Memory B cell (primary cell): ENCODE data around the gene GDPD1.
A peak's percentile ranks its signal among the peaks of the same experiment; 100 is the strongest.
"Not testable (repeated sequence)": the region's sequence is repeated elsewhere in the genome, so short reads cannot be mapped to it uniquely, and the experiment has no call there.

Source experiments
- ATAC-seq: fragments of 150-1000 bp; cut with Tn5 transposase; 2 replicates; pipeline ENCODE4 v1.10.0; 2021; ENCODE audit warnings: low read depth, mild to moderate bottlenecking, moderate library complexity
- DNase-seq, 2 donors: peaks; one replicate each; pipeline ENCODE4 v3.0.0; 2022; ENCODE audit warnings: low spot score in 2 of 2
- H3K27ac Mint-ChIP-seq: one replicate; pipeline ENCODE4 v1.8.0; 2022; ENCODE audit warnings: mild to moderate bottlenecking, moderate library complexity, mixed read lengths
- H3K27me3 Mint-ChIP-seq: one replicate; pipeline ENCODE4 v1.8.0; 2022; ENCODE audit warnings: mixed read lengths
- H3K36me3 Mint-ChIP-seq: one replicate; pipeline ENCODE4 v1.8.0; 2022; ENCODE audit warnings: mild to moderate bottlenecking, mixed read lengths
- H3K4me1 Mint-ChIP-seq: one replicate; pipeline ENCODE4 v1.8.0; 2022; ENCODE audit warnings: mixed read lengths
- H3K4me3 Mint-ChIP-seq: one replicate; pipeline ENCODE4 v1.8.0; 2022; ENCODE audit warnings: mild to moderate bottlenecking, moderate library complexity, mixed read lengths
- H3K9me3 Mint-ChIP-seq: one replicate; pipeline ENCODE4 v1.8.0; 2022; ENCODE audit warnings: mixed read lengths

Gene GDPD1

GRCh38 chr17:59219370-59219769, 941 bp upstream of the GDPD1 start:
- H3K36me3 Mint-ChIP-seq = no peaks in the 10 kb centered on the region
- ATAC-seq = no peak

GRCh38 chr17:59219992-59220327, 351 bp upstream of the GDPD1 start:
- Mint-ChIP-seq H3K27me3 (no peaks in the 10 kb centered on the region), H3K27ac (no peak overlapping the region), H3K36me3 (no peaks in the 10 kb centered on the region), H3K9me3 (no peaks in the 10 kb centered on the region), H3K4me3 (peak overlapping the region; percentile 94), H3K4me1 (peaks cover 7% of the 10 kb centered on the region)
- no peak for DNase-seq
- ATAC-seq = no peak

More at GRCh38 chr17:59219370-59219769, 941 bp upstream of the GDPD1 start:
- Mint-ChIP-seq H3K4me1 (peaks cover 7% of the 10 kb centered on the region), H3K27me3 (no peaks in the 10 kb centered on the region), H3K4me3 (peak overlapping the region; percentile 11), H3K9me3 (no peaks in the 10 kb centered on the region), H3K27ac (no peak overlapping the region)
- no peak for DNase-seq

- H3K27me3 Mint-ChIP-seq = no peaks in the 10 kb centered on the region
- H3K4me3 Mint-ChIP-seq = peak overlapping the region; percentile 94
- DNase-seq = no peak
- H3K9me3 Mint-ChIP-seq = no peaks in the 10 kb centered on the region
- no peak for ATAC-seq
- peak overlapping the region; percentile 88 for H3K27ac Mint-ChIP-seq
- peaks cover 7% of the 10 kb centered on the region for H3K4me1 Mint-ChIP-seq
- H3K36me3 Mint-ChIP-seq = no peaks in the 10 kb centered on the region
Measured at GRCh38 chr17:59221159-59221847, 992 bp downstream of the GDPD1 start.

- Mint-ChIP-seq H3K9me3 (no peaks in the 10 kb centered on the region), H3K4me1 (peaks cover 7% of the 10 kb centered on the region), H3K27ac (no peak overlapping the region), H3K4me3 (no peak overlapping the region), H3K27me3 (no peaks in the 10 kb centered on the region), H3K36me3 (no peaks in the 10 kb centered on the region)
- DNase-seq (no peak), ATAC-seq (no peak)
Measured at GRCh38 chr17:59223813-59224212, 3.5 kb downstream of the GDPD1 start.

- ATAC-seq, DNase-seq, H3K4me3 Mint-ChIP-seq, H3K27ac Mint-ChIP-seq, H3K9me3 Mint-ChIP-seq, H3K4me1 Mint-ChIP-seq, H3K36me3 Mint-ChIP-seq, H3K27me3 Mint-ChIP-seq: not testable (repeated sequence)
Measured at GRCh38 chr17:59228588-59228987, 8.3 kb downstream of the GDPD1 start.

- DNase-seq (no peak), ATAC-seq (no peak)
- Mint-ChIP-seq H3K36me3 (no peaks in the 10 kb centered on the region), H3K9me3 (no peaks in the 10 kb centered on the region), H3K27ac (no peak overlapping the region), H3K4me3 (no peak overlapping the region), H3K27me3 (no peaks in the 10 kb centered on the region), H3K4me1 (no peaks in the 10 kb centered on the region)
Measured at GRCh38 chr17:59230764-59231163, 10.5 kb downstream of the GDPD1 start.

- H3K9me3 Mint-ChIP-seq = no peaks in the 10 kb centered on the region
- ATAC-seq = no peak
- H3K4me1 Mint-ChIP-seq = no peaks in the 10 kb centered on the region
- no peaks in the 10 kb centered on the region for H3K36me3 Mint-ChIP-seq
- H3K4me3 Mint-ChIP-seq = no peak overlapping the region
- H3K27me3 Mint-ChIP-seq = no peaks in the 10 kb centered on the region
- no peak overlapping the region for H3K27ac Mint-ChIP-seq
- no peak for DNase-seq
Measured at GRCh38 chr17:59234631-59235030, 14.3 kb downstream of the GDPD1 start.

- DNase-seq = no peak
- Mint-ChIP-seq H3K27ac (no peak overlapping the region), H3K4me3 (no peak overlapping the region), H3K27me3 (no peaks in the 10 kb centered on the region), H3K4me1 (no peaks in the 10 kb centered on the region), H3K36me3 (no peaks in the 10 kb centered on the region), H3K9me3 (no peaks in the 10 kb centered on the region)
- no peak for ATAC-seq
Measured at GRCh38 chr17:59238906-59239305, 18.6 kb downstream of the GDPD1 start.

GRCh38 chr17:59244081-59244480, 23.8 kb downstream of the GDPD1 start:
- H3K27me3 Mint-ChIP-seq = no peaks in the 10 kb centered on the region

GRCh38 chr17:59254742-59255141, 34.4 kb downstream of the GDPD1 start:
- H3K27ac Mint-ChIP-seq = no peak overlapping the region

More at GRCh38 chr17:59244081-59244480, 23.8 kb downstream of the GDPD1 start:
- no peak overlapping the region for H3K27ac Mint-ChIP-seq
- no peaks in the 10 kb centered on the region for H3K4me1 Mint-ChIP-seq
- H3K4me3 Mint-ChIP-seq = no peak overlapping the region
- DNase-seq = no peak
- no peak for ATAC-seq
- peaks cover 2% of the 10 kb centered on the region for H3K36me3 Mint-ChIP-seq
- H3K9me3 Mint-ChIP-seq = no peaks in the 10 kb centered on the region

GRCh38 chr17:59257101-59257500, 36.8 kb downstream of the GDPD1 start:
- no peaks in the 10 kb centered on the region for H3K4me1 Mint-ChIP-seq
- H3K27ac Mint-ChIP-seq = no peak overlapping the region
- no peaks in the 10 kb centered on the region for H3K9me3 Mint-ChIP-seq
- no peak for ATAC-seq
- H3K36me3 Mint-ChIP-seq = no peaks in the 10 kb centered on the region
- no peak for DNase-seq
- H3K4me3 Mint-ChIP-seq = no peak overlapping the region
- H3K27me3 Mint-ChIP-seq = no peaks in the 10 kb centered on the region

More at GRCh38 chr17:59254742-59255141, 34.4 kb downstream of the GDPD1 start:
- Mint-ChIP-seq H3K4me3 (no peak overlapping the region), H3K36me3 (no peaks in the 10 kb centered on the region), H3K4me1 (no peaks in the 10 kb centered on the region), H3K9me3 (no peaks in the 10 kb centered on the region), H3K27me3 (no peaks in the 10 kb centered on the region)
- ATAC-seq = no peak
- DNase-seq = no peak

- no peaks in the 10 kb centered on the region for H3K4me1 Mint-ChIP-seq
- no peaks in the 10 kb centered on the region for H3K9me3 Mint-ChIP-seq
- no peak for ATAC-seq
- H3K27ac Mint-ChIP-seq = no peak overlapping the region
- no peak for DNase-seq
- no peak overlapping the region for H3K4me3 Mint-ChIP-seq
- H3K27me3 Mint-ChIP-seq = no peaks in the 10 kb centered on the region
- H3K36me3 Mint-ChIP-seq = no peaks in the 10 kb centered on the region
Measured at GRCh38 chr17:59260722-59261121, 40.4 kb downstream of the GDPD1 start.

GRCh38 chr17:59266745-59267144, 46.4 kb downstream of the GDPD1 start:
- H3K4me3 Mint-ChIP-seq = no peak overlapping the region
- ATAC-seq (no peak), DNase-seq (no peak)
- H3K9me3 Mint-ChIP-seq = no peaks in the 10 kb centered on the region
- H3K27me3 Mint-ChIP-seq = no peaks in the 10 kb centered on the region
- H3K36me3 Mint-ChIP-seq = peaks cover 2% of the 10 kb centered on the region
- H3K27ac Mint-ChIP-seq = no peak overlapping the region
- H3K4me1 Mint-ChIP-seq = no peaks in the 10 kb centered on the region

- ATAC-seq (no peak), DNase-seq (no peak)
- no peak overlapping the region for H3K27ac Mint-ChIP-seq
- no peak overlapping the region for H3K4me3 Mint-ChIP-seq
- no peaks in the 10 kb centered on the region for H3K4me1 Mint-ChIP-seq
- no peaks in the 10 kb centered on the region for H3K9me3 Mint-ChIP-seq
- H3K27me3 Mint-ChIP-seq = no peaks in the 10 kb centered on the region
- H3K36me3 Mint-ChIP-seq = peaks cover 2% of the 10 kb centered on the region
Measured at GRCh38 chr17:59267776-59268175, 47.5 kb downstream of the GDPD1 start.

- H3K4me1 Mint-ChIP-seq = peaks cover 9% of the 10 kb centered on the region
- no peak overlapping the region for H3K27ac Mint-ChIP-seq
- H3K27me3 Mint-ChIP-seq = no peaks in the 10 kb centered on the region
- DNase-seq (no peak), ATAC-seq (no peak)
- H3K4me3 Mint-ChIP-seq = no peak overlapping the region
- no peaks in the 10 kb centered on the region for H3K9me3 Mint-ChIP-seq
- H3K36me3 Mint-ChIP-seq = no peaks in the 10 kb centered on the region
Measured at GRCh38 chr17:59275618-59276017, 55.3 kb downstream of the GDPD1 start.
